T-helper 17 cell (primary cell): ENCODE results near the gene GSG1L. TPM values are rescaled to one million over a fixed set of nuclear protein-coding genes. Genes with fewer than 3 reads are reported as not detected.
A peak's percentile ranks its signal among the peaks of the same experiment; 100 is the strongest.

Experiments used
- ATAC-seq: fragments of 150-1000 bp; cut with Tn5 transposase; 2 replicates; pipeline ENCODE4 v1.10.0; 2021; ENCODE audit warnings: mild to moderate bottlenecking, moderate library complexity
- DNase-seq, 3 donors: peaks; one replicate each; pipeline versions ENCODE4 v3.0.0 to v3.0.0-alpha.2; 2020 to 2021
- H3K9me3 ChIP-seq: one replicate; pipeline ENCODE4 v1.7.0; 2013; ENCODE audit warnings: low read length, mild to moderate bottlenecking; ENCODE audit not compliant: control insufficient read depth, poor library complexity, severe bottlenecking
- H3K27ac Mint-ChIP-seq: one replicate; pipeline ENCODE4 v1.8.0; 2022; ENCODE audit warnings: mild to moderate bottlenecking, moderate library complexity, mixed read lengths
- H3K27me3 Mint-ChIP-seq: one replicate; pipeline ENCODE4 v1.8.0; 2022; ENCODE audit warnings: mixed read lengths
- H3K36me3 Mint-ChIP-seq: one replicate; pipeline ENCODE4 v1.8.0; 2022; ENCODE audit warnings: low read depth, mixed read lengths
- H3K4me1 Mint-ChIP-seq: one replicate; pipeline ENCODE4 v1.8.0; 2022; ENCODE audit warnings: mild to moderate bottlenecking, mixed read lengths
- H3K4me3 Mint-ChIP-seq: one replicate; pipeline ENCODE4 v1.8.0; 2022; ENCODE audit warnings: mild to moderate bottlenecking, moderate library complexity, mixed read lengths
- total RNA-seq, 4 donors: library from RNA in 2 of 4; stranded (reverse) in 2 of 4; gene quantifications; one replicate each; pipeline ENCODE4 v1.2.3 and lab custom pipeline; 2022 to 2026

Gene GSG1L
- total RNA-seq, 2 donors from 2014 or later = not detected

GRCh38 chr16:28100810-28101532 lies 37.5 kb upstream of the GSG1L start:
- ATAC-seq (no peak), DNase-seq (no peak)
- Mint-ChIP-seq H3K4me1 (peaks cover 3% of the 10 kb centered on the region), H3K36me3 (peaks cover 12% of the 10 kb centered on the region), H3K27me3 (no peaks in the 10 kb centered on the region), H3K27ac (peak overlapping the region; percentile 4), H3K4me3 (no peak overlapping the region)
- no peaks in the 10 kb centered on the region for H3K9me3 ChIP-seq

- Mint-ChIP-seq H3K27ac (peak overlapping the region; percentile 24), H3K4me3 (no peak overlapping the region), H3K36me3 (peaks cover 8% of the 10 kb centered on the region), H3K27me3 (no peaks in the 10 kb centered on the region), H3K4me1 (peaks cover 3% of the 10 kb centered on the region)
- no peak for ATAC-seq
- H3K9me3 ChIP-seq = no peaks in the 10 kb centered on the region
- DNase-seq = no peak
Measured at GRCh38 chr16:28098959-28099945, 35.7 kb upstream of the GSG1L start.

DNA sequence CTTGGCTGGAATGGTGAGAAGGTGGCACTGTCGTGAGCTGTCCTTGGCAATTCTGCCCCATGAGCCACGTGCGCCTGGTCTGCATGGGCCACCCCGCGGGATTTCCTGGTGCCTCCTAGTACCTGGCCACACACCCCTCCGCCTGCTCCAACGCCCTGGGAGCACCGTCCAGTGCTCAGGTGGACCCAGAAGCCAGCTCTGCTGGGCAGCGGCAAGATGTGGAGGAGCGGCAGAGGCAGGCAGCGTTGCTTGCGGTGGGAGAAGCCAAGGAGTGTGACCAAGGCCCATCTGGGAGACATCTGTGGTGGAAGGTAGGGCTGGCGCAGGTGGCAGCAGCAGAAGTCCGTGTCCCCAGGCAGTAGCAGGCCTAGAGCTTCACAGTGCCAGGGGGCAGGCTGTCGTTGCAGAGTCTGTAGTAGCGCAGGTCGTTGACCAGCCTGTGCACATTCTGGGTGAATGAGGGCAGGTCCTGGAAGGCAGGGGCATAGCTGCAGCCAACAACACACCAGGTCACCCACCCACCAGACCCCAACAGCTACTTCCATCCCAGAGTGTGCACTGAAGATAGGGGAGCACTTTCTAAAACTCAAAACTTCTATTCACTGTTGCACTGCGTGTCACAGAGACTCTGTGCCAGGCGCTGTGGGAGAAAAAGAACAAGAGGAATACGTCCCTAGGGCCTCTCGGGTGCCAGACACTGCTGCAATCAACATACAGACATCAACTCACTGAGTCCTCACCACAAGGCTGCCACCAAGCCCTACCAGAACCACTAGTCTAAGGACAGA lies 34.9 kb upstream of the GSG1L start:
- Mint-ChIP-seq H3K4me1 (peaks cover 3% of the 10 kb centered on the region), H3K27me3 (no peaks in the 10 kb centered on the region), H3K36me3 (peaks cover 8% of the 10 kb centered on the region), H3K27ac (no peak overlapping the region), H3K4me3 (no peak overlapping the region)
- ATAC-seq (no peak), DNase-seq (no peak)
- H3K9me3 ChIP-seq = no peaks in the 10 kb centered on the region

DNA sequence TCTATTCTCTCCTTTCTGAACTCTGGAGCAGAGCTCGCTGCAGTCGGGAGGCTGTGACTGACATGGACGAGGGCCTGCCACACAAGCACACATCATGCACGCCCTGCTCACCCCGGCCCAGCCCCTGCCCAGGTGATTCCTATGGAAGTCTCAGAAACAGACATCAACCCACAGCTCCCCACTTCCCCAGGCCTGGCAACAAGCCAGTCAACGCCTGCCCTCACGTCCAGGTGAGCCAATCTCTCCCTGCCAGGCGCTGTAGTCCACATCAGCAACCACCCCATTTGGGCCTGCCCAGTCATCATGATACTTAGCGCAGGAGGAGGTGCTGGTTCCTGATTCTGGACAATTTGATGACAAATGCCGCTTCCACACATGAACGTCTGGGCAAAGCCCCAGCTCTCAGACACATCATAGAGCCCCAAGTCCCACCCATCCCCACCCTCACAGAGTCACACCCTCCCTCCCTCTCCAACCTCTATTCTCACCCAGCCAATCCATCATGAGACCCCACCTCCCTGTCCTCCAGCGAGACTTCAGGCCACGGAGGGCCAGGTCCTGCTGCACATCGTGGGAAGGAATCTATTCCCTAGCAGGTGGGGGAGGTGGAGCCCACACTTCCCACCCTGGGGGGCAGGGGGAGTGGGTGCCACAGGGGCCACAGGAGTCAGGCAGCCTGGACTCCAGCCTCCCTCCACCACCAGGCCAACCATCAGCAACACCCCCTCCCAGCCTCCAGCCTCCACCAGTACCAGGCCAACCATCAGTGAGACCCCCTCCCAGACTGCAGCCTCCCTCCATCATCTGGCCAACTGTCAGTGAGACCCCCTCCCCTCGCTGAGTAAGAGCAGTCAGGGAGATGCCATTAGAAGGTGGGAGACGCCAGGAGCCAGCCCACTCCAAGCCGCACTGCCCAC lies 33.7 kb upstream of the GSG1L start:
- DNase-seq (no peak), ATAC-seq (no peak)
- Mint-ChIP-seq H3K27me3 (no peaks in the 10 kb centered on the region), H3K4me3 (no peak overlapping the region), H3K4me1 (peaks cover 3% of the 10 kb centered on the region), H3K27ac (peak overlapping the region; percentile 16), H3K36me3 (peaks cover 8% of the 10 kb centered on the region)
- H3K9me3 ChIP-seq = no peaks in the 10 kb centered on the region

DNA sequence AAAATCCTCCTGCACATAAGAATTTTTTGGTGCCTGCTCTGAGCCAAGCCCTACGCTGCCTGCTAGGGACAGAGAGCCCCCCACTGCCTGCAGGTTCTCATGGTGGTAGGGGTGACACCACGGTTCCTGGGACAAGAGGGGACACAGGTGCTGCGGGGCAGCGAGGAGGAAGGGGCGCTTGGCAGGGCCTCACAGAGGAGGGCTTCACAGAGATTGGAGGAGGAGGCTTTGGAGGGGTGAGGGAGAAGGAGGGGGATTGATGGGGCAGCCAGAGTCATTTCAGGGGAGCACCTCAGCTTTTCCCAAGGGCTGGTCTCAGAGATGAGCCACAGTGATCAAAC lies 29.8 kb upstream of the GSG1L start:
- ATAC-seq (no peak), DNase-seq (no peak)
- H3K4me1 Mint-ChIP-seq = peaks cover 6% of the 10 kb centered on the region
- H3K27ac Mint-ChIP-seq = no peak overlapping the region
- H3K4me3 Mint-ChIP-seq = no peak overlapping the region
- H3K27me3 Mint-ChIP-seq = no peaks in the 10 kb centered on the region
- no peaks in the 10 kb centered on the region for H3K36me3 Mint-ChIP-seq
- no peaks in the 10 kb centered on the region for H3K9me3 ChIP-seq

DNA sequence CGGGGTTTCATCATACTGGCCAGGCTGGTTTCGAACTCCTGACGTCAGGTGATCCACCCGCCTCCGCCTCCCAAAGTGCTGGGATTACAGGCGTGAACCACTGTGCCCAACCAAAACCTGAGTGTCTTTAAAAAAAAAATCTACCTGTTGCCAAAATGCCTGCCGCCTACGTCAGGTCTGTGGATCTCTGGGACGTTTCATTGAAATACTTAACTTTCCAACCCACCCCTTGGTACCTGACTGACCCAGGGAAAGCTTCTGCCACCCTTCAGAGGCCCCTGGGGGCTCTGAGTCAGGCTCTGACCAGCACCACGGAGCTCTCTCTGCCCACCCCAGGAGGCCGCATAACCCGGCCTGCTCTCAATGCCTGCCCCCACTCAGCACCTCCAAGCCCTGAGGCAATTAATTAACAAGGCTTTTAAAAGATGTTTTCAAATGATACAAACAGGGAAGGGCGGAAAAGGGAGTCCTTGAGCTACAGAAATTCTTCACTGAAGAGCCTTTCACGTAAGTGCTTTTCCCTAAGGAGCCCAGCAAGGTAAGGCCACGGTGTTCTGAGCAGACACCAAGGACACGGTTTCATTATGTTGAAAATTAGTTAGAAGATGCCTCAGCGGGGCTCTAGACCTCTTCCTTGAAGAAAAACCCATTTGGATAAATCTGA lies 29.3 kb upstream of the GSG1L start:
- ATAC-seq = no peak
- no peak overlapping the region for H3K27ac Mint-ChIP-seq
- no peaks in the 10 kb centered on the region for H3K9me3 ChIP-seq
- no peak for DNase-seq
- H3K36me3 Mint-ChIP-seq = no peaks in the 10 kb centered on the region
- H3K4me1 Mint-ChIP-seq = peaks cover 6% of the 10 kb centered on the region
- H3K27me3 Mint-ChIP-seq = no peaks in the 10 kb centered on the region
- no peak overlapping the region for H3K4me3 Mint-ChIP-seq

DNA sequence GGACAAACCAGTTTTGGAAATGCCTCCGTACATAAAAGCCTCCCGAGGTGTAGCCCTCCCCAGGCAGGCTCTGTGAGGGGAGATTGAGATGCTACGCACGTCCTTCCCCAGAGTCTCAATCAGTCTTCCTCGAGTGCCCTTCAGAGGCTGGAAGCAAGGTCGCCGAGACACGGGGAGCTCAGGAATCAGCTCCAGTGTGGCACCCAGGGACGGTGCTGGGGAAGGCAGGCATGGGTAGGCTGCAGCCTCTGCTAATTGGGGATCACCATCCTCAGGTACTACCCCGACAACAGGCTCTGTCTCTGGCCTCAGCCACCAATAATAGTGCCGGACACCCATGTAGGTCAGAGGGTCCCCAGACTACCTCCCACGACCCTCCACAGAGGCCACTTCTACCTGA lies 28.1 kb upstream of the GSG1L start:
- Mint-ChIP-seq H3K4me3 (no peak overlapping the region), H3K27me3 (no peaks in the 10 kb centered on the region), H3K4me1 (peaks cover 3% of the 10 kb centered on the region), H3K27ac (no peak overlapping the region), H3K36me3 (no peaks in the 10 kb centered on the region)
- H3K9me3 ChIP-seq = no peaks in the 10 kb centered on the region
- ATAC-seq = no peak
- no peak for DNase-seq

DNA sequence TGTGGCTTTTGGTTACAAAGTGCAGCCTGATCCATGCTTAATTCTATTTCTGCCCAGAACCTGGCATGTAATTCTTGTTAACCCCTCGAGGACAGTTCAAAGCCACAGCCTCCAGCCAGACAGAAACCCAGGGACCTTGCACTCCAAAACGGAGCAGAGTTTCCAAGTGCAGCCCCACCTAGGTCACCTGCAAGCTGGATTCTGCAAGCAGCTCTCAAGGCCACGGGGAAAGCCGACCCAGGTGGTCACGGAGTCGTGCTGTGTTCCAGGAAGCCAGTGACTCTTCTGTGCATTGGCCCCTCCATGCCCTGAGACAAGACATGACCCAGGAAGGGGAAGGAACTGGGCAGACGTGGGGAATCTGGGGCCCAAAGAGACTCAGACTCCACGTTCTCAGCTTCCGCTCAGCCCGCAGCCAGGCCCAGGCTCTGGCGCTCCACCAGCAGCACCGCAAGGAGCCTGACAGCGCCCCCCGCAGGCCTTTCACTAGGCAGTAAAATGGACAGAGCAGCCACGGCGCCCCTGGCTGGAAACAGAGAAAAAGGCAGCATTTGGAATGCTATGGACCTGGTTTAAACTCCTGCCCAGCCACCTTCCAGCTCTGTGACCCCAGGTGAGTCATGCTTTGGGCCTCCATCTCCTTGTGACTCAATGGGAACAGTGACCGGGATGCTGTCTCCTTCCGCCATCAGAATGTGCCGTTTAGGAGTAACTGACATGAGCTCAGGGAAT lies 27.3 kb upstream of the GSG1L start:
- no peak for ATAC-seq
- H3K9me3 ChIP-seq = no peaks in the 10 kb centered on the region
- H3K4me1 Mint-ChIP-seq = peaks cover 3% of the 10 kb centered on the region
- no peak overlapping the region for H3K4me3 Mint-ChIP-seq
- H3K27ac Mint-ChIP-seq = peak overlapping the region; percentile 72
- DNase-seq = no peak
- no peaks in the 10 kb centered on the region for H3K36me3 Mint-ChIP-seq
- no peaks in the 10 kb centered on the region for H3K27me3 Mint-ChIP-seq

DNA sequence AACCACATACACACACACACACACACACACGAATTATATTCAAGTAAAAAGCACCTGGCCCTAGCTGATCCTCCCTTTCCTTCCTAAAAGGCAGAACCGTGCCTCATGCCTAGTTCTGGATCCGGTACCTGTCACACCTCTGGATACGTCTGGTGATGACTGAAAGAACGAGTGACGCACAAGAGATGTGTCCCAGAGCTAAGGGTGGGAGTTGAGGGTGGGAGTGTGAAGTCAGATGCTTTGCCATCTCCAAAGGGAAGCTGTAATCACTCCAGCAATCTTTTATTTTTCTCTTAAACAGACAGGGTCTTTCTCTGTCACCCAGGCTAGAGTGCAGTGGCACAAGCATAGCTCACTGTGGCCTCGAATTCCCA lies 26.5 kb upstream of the GSG1L start:
- peaks cover 3% of the 10 kb centered on the region for H3K4me1 Mint-ChIP-seq
- H3K27me3 Mint-ChIP-seq = no peaks in the 10 kb centered on the region
- no peaks in the 10 kb centered on the region for H3K36me3 Mint-ChIP-seq
- H3K4me3 Mint-ChIP-seq = no peak overlapping the region
- DNase-seq (no peak), ATAC-seq (no peak)
- no peaks in the 10 kb centered on the region for H3K9me3 ChIP-seq
- H3K27ac Mint-ChIP-seq = peak overlapping the region; percentile 72

DNA sequence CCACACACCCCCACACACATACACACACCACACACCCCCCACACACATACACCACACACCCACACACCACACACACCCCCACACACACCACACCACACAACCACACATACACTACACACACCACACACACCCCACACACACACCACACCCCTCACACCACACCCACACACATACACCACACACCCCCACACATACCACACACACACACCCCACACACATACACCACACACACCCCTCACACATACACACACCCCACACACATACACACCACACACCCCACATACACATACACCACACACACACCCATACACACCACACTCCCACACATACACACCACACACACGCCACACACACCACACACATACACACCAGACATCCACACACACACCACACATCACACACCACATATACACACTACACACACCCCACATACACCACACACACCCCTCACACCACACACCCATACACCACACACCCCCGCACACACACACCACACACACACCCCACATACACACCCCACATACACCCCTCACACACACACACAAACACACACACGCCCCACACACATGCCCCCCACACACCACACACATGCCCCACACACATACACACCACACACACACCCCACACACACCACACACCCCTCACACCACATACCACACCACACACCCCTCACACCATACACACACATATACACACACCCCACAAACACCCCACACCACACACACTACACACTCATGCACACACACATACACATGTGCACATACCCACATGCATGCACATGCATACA lies 25.9 kb upstream of the GSG1L start:
- H3K36me3 Mint-ChIP-seq = no peaks in the 10 kb centered on the region
- H3K4me1 Mint-ChIP-seq = peaks cover 3% of the 10 kb centered on the region
- ATAC-seq = no peak
- no peak overlapping the region for H3K27ac Mint-ChIP-seq
- H3K27me3 Mint-ChIP-seq = no peaks in the 10 kb centered on the region
- DNase-seq = no peak
- no peaks in the 10 kb centered on the region for H3K9me3 ChIP-seq
- H3K4me3 Mint-ChIP-seq = no peak overlapping the region

GRCh38 chr16:28087675-28088300 lies 24.3 kb upstream of the GSG1L start:
- DNase-seq (no peak), ATAC-seq (no peak)
- Mint-ChIP-seq H3K27me3 (no peaks in the 10 kb centered on the region), H3K36me3 (no peaks in the 10 kb centered on the region), H3K4me1 (peaks cover 3% of the 10 kb centered on the region), H3K4me3 (no peak overlapping the region), H3K27ac (no peak overlapping the region)
- no peaks in the 10 kb centered on the region for H3K9me3 ChIP-seq
